A549 (cell line): Measurements from ENCODE around the gene PGC. TPM values are rescaled to one million over a fixed set of nuclear protein-coding genes. Genes with fewer than 3 reads are reported as not detected.

Experiments
- ATAC-seq, 2 experiments: fragments of 200-7000 bp in 1 of 2; fragments of >200 bp in 1 of 2; cut with Nextera tagmentation in 1 of 2; cut with Tn5 transposase in 1 of 2; 3 replicates each; pipeline versions ENCODE4 v1.8.0 to v1.9.1; 2018 to 2020; ENCODE audit warnings: mild to moderate bottlenecking in 1 of 2, moderate library complexity in 1 of 2
- CTCF ChIA-PET: fragments of 300-600 bp; sonication (Branson Sonifier 250); formaldehyde crosslinking; extraction: SDS; loops from one replicate; lab custom pipeline; 2021; ENCODE audit warnings: antibody characterized with exemption, inconsistent platforms; lab: Yijun Ruan, JAX
- POLR2A ChIA-PET: fragments of 350-600 bp; formaldehyde crosslinking; extraction: SDS; loops from one replicate; lab custom pipeline; 2021; ENCODE audit warnings: antibody characterized with exemption, inconsistent platforms; lab: Yijun Ruan, JAX
- DNase-seq, 2 experiments: peaks; one replicate each; pipeline versions ENCODE4 v3.0.0 to v3.0.0-alpha.2; 2011 to 2016; ENCODE audit warnings: low read depth in 1 of 2, low spot score in 1 of 2
- FAIRE-seq: peaks from 2 replicates; lab custom pipeline; 2011; peaks lifted over from hg19 to GRCh38; lab: Jason Lieb, UNC
- H3K27ac ChIP-seq, 2 experiments: fragments of >200 bp; sonication (Bioruptor Twin); formaldehyde crosslinking; 3 replicates each; pipeline ENCODE4 v1.5.1; 2016 to 2017
- H3K4me1 ChIP-seq: fragments of >200 bp; sonication (Bioruptor Twin); formaldehyde crosslinking; 3 replicates; pipeline ENCODE4 v1.6.1; 2016
- H3K4me2 ChIP-seq: fragments of >200 bp; sonication (Bioruptor Twin); formaldehyde crosslinking; 3 replicates; pipeline ENCODE4 v1.6.1; 2016
- H3K4me3 ChIP-seq: fragments of >200 bp; sonication (Bioruptor Twin); formaldehyde crosslinking; 3 replicates; pipeline ENCODE4 v1.5.1; 2016
- H3K9me3 ChIP-seq: fragments of >200 bp; sonication (Bioruptor Twin); formaldehyde crosslinking; 3 replicates; pipeline ENCODE4 v1.6.1; 2016
- BHLHE40 ChIP-seq: IDR thresholded peaks from 2 replicates; pipeline ENCODE4 v1.6.1; 2012; ENCODE audit warnings: low read depth, low read length, inconsistent platforms
- CBX2 ChIP-seq: fragments of 200-600 bp; sonication (generic); IDR thresholded peaks from 2 replicates; pipeline ENCODE4 v1.6.1; 2016; ENCODE audit warnings: low read depth, mild to moderate bottlenecking, borderline replicate concordance
- CEBPB ChIP-seq, 2 experiments: fragments of >200 bp in 1 of 2; sonication (Bioruptor Twin) in 1 of 2; formaldehyde crosslinking in 1 of 2; IDR thresholded peaks; 2 replicates each; pipeline ENCODE4 v1.6.1; 2012 to 2016
- EHF ChIP-seq: fragments of 250-450 bp; sonication (Bioruptor Pico); IDR thresholded peaks from 2 replicates; pipeline ENCODE4 v1.5.0; 2020; ENCODE audit warnings: mild to moderate bottlenecking
- ESRRA ChIP-seq: fragments of 150-350 bp; IDR thresholded peaks from 2 replicates; pipeline ENCODE4 v1.6.1; 2014; ENCODE audit warnings: mild to moderate bottlenecking, low read length, borderline replicate concordance
- FOSB ChIP-seq: fragments of 250-450 bp; sonication (Bioruptor Pico); IDR thresholded peaks from 2 replicates; pipeline ENCODE4 v1.5.0; 2020; ENCODE audit warnings: mild to moderate bottlenecking, moderate library complexity
- FOSL2 ChIP-seq, 2 experiments: fragments of 450-650 bp in 1 of 2; fragments of >200 bp in 1 of 2; sonication (Bioruptor Twin) in 1 of 2; formaldehyde crosslinking; IDR thresholded peaks; 2 replicates each; pipeline versions ENCODE4 v1.5.0 to v1.6.1; 2016 to 2020; ENCODE audit warnings: mild to moderate bottlenecking in 1 of 2, moderate library complexity in 1 of 2
- FOXS1 ChIP-seq: fragments of 250-450 bp; sonication (Bioruptor Pico); IDR thresholded peaks from 2 replicates; pipeline ENCODE4 v1.5.0; 2020; ENCODE audit warnings: mild to moderate bottlenecking, moderate library complexity
- GATA3 ChIP-seq: IDR thresholded peaks from 2 replicates; pipeline ENCODE4 v1.6.1; 2012; ENCODE audit warnings: borderline replicate concordance
- HDAC2 ChIP-seq: fragments of 200-600 bp; sonication (generic); IDR thresholded peaks from 2 replicates; pipeline ENCODE4 v1.6.1; 2016
- HOXA7 ChIP-seq: fragments of 250-450 bp; sonication (Bioruptor Pico); IDR thresholded peaks from 2 replicates; pipeline ENCODE4 v1.5.0; 2020; ENCODE audit warnings: mild to moderate bottlenecking, moderate library complexity
- HOXB5 ChIP-seq: fragments of 250-450 bp; sonication (Bioruptor Pico); IDR thresholded peaks from 2 replicates; pipeline ENCODE4 v1.5.0; 2020; ENCODE audit warnings: mild to moderate bottlenecking, moderate library complexity
- JUNB ChIP-seq: fragments of >200 bp; sonication (Bioruptor Twin); formaldehyde crosslinking; IDR thresholded peaks from 2 replicates; pipeline ENCODE4 v1.6.1; 2016
- KDM5A ChIP-seq: fragments of 200-600 bp; sonication (generic); IDR thresholded peaks from 2 replicates; pipeline ENCODE4 v1.6.1; 2016; ENCODE audit warnings: antibody characterized with exemption, mild to moderate bottlenecking
- MAZ ChIP-seq: fragments of 150-350 bp; IDR thresholded peaks from 2 replicates; pipeline ENCODE4 v1.6.1; 2014; ENCODE audit warnings: antibody characterized with exemption, low read depth, low read length, borderline replicate concordance
- NPAS2 ChIP-seq: fragments of 250-450 bp; sonication (Bioruptor Pico); IDR thresholded peaks from 2 replicates; pipeline ENCODE4 v1.8.0; 2022; ENCODE audit warnings: mild to moderate bottlenecking, moderate library complexity, borderline replicate concordance
- RCOR1 ChIP-seq: fragments of 150-350 bp; IDR thresholded peaks from 2 replicates; pipeline ENCODE4 v1.6.1; 2014; ENCODE audit warnings: antibody characterized with exemption, low read length, low read depth
- RFX5 ChIP-seq: fragments of 450-650 bp; IDR thresholded peaks from 2 replicates; pipeline ENCODE4 v1.7.1; 2014; ENCODE audit warnings: antibody characterized with exemption, mild to moderate bottlenecking, moderate library complexity
- RNF2 ChIP-seq: fragments of 200-600 bp; sonication (generic); IDR thresholded peaks from 2 replicates; pipeline ENCODE4 v1.6.1; 2016; ENCODE audit warnings: low read depth, mild to moderate bottlenecking, antibody characterized with exemption, moderate library complexity, borderline replicate concordance
- ZFP36 ChIP-seq: fragments of 450-650 bp; IDR thresholded peaks from 2 replicates; pipeline ENCODE4 v1.6.1; 2014; ENCODE audit warnings: borderline replicate concordance; ENCODE audit not compliant: partially characterized antibody
- WGBS: methylation state at CpG from one replicate; pipeline ENCODE4 v1.1.6; 2017; ENCODE audit errors: missing lambda C conversion rate; 5-methylcytosine and 5-hydroxymethylcytosine counted together
- polyA plus RNA-seq, 4 experiments: library from polyadenylated mRNA; depleted of rRNA in 3 of 4; stranded (reverse); fragments of >200 nt; fragmentation: RNase III in 1 of 4; extraction: RNeasy Plus Mini Kit Qiagen cat#74134 plus additional on column Dnase treatment in 1 of 4; gene quantifications; 2 replicates in 3 of 4; 3 replicates in 1 of 4; pipeline ENCODE4 v1.2.3, GENCODE V29; 2011 to 2017
- TF ChIP-seq, protein P1 (sequence below): fragments of >200 bp; sonication (Bioruptor Twin); formaldehyde crosslinking; IDR thresholded peaks from 3 replicates; pipeline ENCODE4 v1.5.1; 2016
- TF ChIP-seq, protein P2 (sequence below): fragments of 200-600 bp; sonication (generic); IDR thresholded peaks from 2 replicates; pipeline ENCODE4 v1.6.1; 2016; ENCODE audit warnings: antibody characterized with exemption, mild to moderate bottlenecking, moderate library complexity

The PGC gene
- polyA plus RNA-seq, 2 of the 4 experiments (the other 2 are of a cell fraction): not detected

DNA sequence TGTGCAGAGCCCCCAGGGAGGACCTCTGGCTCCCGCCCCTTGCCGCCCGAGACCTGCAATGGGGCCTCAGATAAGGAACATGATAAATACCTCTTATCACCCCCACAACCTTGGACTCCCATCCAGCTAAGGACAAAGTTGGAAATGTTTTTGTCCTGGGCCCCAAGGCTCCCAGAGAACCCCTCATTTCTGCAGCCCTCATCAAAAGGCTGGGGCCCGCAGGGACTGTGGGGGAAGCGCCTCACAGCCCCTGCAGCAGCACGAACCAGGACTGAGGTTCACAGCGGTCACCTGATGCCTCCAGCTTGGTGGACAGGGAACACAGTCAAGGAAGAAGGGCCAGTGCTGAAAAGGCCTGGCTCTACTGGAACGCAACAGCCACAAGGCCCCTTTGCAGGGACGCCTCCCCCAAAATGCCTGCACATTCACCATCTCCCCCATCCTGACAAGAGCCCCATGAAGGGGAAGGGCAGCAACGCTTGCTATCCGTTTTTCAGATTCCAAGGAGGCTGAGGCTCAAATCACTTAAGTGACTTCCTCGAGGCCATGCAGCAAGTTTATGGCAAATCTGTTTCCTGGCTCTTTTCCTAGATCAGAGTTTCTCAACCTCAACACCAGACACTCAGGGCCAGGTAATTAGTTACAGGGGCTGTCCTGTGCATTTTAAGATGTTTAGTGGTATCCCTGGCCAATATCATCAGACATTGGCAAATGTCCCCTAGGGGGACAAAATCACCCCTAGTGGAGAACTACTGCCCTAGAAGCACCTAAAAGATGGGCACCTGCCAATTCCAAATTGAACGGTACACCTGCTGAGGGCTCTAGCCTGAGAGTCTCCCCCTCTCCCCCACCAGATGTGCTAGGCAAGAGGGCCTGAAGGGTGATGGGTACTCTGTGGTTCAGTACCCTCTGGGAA lies 22.4 kb downstream of the PGC start:
- H3K9me3 ChIP-seq: no peaks in the 10 kb centered on the region
- TF ChIP-seq EHF (CRISPR knock-in tag) (no peak), NPAS2 (CRISPR knock-in tag) (no peak), JUNB (no peak), CEBPB (IDR thresholded peaks at IDR 0.05) (no peak), KDM5A (no peak), CBX2 (no peak), HDAC2 (no peak), FOXS1 (CRISPR knock-in tag) (no peak)
- TF ChIP-seq, all 56 proteins: peak for 0
- no peak overlapping the region for H3K4me2 ChIP-seq
- CTCF ChIA-PET: interaction anchor here (2.0 to 5.2 kb wide), 3 partner anchors 9 to 19 kb away, joined by 6 to 31 read pairs (median 11); no protein-coding TSS in a partner anchor
- POLR2A ChIA-PET: interaction anchor here (1.8 kb wide), 1 partner anchor 9 kb away, joined by 10 read pairs; no protein-coding TSS in a partner anchor
- no peak overlapping the region for H3K4me3 ChIP-seq
- H3K27ac ChIP-seq: peak overlapping the region; percentile 76 to 89
- ATAC-seq: no peak
- DNase-seq: no peak
- no peak for FAIRE-seq
- H3K4me1 ChIP-seq: peaks cover 29% of the 10 kb centered on the region
- 84% methylated on average over 11 of the region's 13 CpGs for WGBS

DNA sequence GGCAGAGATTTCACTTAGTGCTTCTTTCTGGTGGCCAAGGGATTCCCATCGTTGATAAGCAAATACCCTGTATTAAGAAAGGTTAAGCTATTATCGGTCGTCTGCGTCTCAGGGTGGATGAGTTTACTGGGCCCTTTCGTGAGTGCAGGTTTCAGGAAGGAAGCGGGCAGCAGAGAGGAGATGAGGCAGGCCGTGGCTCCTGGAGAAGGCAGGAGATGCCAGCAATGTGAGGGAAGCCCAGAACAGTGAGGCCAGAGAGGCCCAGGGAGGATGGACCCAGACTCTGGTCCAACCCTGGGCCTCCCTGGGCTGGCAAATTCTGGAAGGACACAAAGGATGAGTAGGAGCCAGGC lies 23.0 kb downstream of the PGC start:
- TF ChIP-seq HOXB5 (CRISPR knock-in tag) (no peak), RCOR1 (no peak), BHLHE40 (no peak), RNF2 (no peak), HDAC2 (no peak), CEBPB (IDR thresholded peaks at IDR 0.05) (no peak), ESRRA (no peak), HOXA7 (CRISPR knock-in tag) (no peak), FOSL2 (IDR thresholded peaks at IDR 0.05) (no peak), FOSL2 (CRISPR knock-in tag; IDR thresholded peaks at IDR 0.05) (no peak), JUNB (no peak), GATA3 (no peak), RFX5 (no peak), EHF (CRISPR knock-in tag) (no peak), ZFP36 (no peak), FOSB (CRISPR knock-in tag) (no peak), MAZ (no peak)
- TF ChIP-seq, protein P1, sequence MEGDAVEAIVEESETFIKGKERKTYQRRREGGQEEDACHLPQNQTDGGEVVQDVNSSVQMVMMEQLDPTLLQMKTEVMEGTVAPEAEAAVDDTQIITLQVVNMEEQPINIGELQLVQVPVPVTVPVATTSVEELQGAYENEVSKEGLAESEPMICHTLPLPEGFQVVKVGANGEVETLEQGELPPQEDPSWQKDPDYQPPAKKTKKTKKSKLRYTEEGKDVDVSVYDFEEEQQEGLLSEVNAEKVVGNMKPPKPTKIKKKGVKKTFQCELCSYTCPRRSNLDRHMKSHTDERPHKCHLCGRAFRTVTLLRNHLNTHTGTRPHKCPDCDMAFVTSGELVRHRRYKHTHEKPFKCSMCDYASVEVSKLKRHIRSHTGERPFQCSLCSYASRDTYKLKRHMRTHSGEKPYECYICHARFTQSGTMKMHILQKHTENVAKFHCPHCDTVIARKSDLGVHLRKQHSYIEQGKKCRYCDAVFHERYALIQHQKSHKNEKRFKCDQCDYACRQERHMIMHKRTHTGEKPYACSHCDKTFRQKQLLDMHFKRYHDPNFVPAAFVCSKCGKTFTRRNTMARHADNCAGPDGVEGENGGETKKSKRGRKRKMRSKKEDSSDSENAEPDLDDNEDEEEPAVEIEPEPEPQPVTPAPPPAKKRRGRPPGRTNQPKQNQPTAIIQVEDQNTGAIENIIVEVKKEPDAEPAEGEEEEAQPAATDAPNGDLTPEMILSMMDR: no peak
- TF ChIP-seq, protein P2, sequence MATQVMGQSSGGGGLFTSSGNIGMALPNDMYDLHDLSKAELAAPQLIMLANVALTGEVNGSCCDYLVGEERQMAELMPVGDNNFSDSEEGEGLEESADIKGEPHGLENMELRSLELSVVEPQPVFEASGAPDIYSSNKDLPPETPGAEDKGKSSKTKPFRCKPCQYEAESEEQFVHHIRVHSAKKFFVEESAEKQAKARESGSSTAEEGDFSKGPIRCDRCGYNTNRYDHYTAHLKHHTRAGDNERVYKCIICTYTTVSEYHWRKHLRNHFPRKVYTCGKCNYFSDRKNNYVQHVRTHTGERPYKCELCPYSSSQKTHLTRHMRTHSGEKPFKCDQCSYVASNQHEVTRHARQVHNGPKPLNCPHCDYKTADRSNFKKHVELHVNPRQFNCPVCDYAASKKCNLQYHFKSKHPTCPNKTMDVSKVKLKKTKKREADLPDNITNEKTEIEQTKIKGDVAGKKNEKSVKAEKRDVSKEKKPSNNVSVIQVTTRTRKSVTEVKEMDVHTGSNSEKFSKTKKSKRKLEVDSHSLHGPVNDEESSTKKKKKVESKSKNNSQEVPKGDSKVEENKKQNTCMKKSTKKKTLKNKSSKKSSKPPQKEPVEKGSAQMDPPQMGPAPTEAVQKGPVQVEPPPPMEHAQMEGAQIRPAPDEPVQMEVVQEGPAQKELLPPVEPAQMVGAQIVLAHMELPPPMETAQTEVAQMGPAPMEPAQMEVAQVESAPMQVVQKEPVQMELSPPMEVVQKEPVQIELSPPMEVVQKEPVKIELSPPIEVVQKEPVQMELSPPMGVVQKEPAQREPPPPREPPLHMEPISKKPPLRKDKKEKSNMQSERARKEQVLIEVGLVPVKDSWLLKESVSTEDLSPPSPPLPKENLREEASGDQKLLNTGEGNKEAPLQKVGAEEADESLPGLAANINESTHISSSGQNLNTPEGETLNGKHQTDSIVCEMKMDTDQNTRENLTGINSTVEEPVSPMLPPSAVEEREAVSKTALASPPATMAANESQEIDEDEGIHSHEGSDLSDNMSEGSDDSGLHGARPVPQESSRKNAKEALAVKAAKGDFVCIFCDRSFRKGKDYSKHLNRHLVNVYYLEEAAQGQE: no peak
- TF ChIP-seq, all 56 proteins: peak for 0
- no peaks in the 10 kb centered on the region for H3K9me3 ChIP-seq
- WGBS: 92% methylated on average over 7 of the region's 7 CpGs
- no peak overlapping the region for H3K4me3 ChIP-seq
- DNase-seq (no peak), ATAC-seq (no peak), FAIRE-seq (no peak)
- H3K27ac ChIP-seq: peak overlapping the region; percentile 76 to 89
- ChIA-PET POLR2A (interaction anchor here (1.8 to 1.9 kb wide), 2 partner anchors 10 to 11 kb away, joined by 10 to 13 read pairs; no protein-coding TSS in a partner anchor), CTCF (interaction anchor here (2.0 to 5.2 kb wide), 3 partner anchors 9 to 19 kb away, joined by 6 to 31 read pairs (median 11); no protein-coding TSS in a partner anchor)
- H3K4me2 ChIP-seq: peak overlapping the region; percentile 81
- peaks cover 29% of the 10 kb centered on the region for H3K4me1 ChIP-seq
